GM19193 (cell line): ENCODE results near the gene RAB8B.

Experiments used
- POLR2A ChIP-seq: IDR thresholded peaks from 4 replicates; pipeline ENCODE4 v1.6.1; 2011; ENCODE audit not compliant: insufficient read depth, insufficient read length; ENCODE audit errors: extremely low read depth

RAB8B gene

GRCh38 chr15:63218100-63218808, 28.8 kb downstream of the RAB8B start:
- no peak for TF ChIP-seq POLR2A

GRCh38 chr15:63219196-63219710, 29.8 kb downstream of the RAB8B start:
- no peak for TF ChIP-seq POLR2A

- no peak for TF ChIP-seq POLR2A
Observed at GRCh38 chr15:63221346-63221745, 31.9 kb downstream of the RAB8B start.

- no peak for TF ChIP-seq POLR2A
Observed at GRCh38 chr15:63223463-63223862, 34.1 kb downstream of the RAB8B start.

GRCh38 chr15:63225381-63225780, 36.0 kb downstream of the RAB8B start:
- TF ChIP-seq POLR2A: no peak

- TF ChIP-seq POLR2A: no peak
Observed at GRCh38 chr15:63226155-63226883, 36.9 kb downstream of the RAB8B start.

- no peak for TF ChIP-seq POLR2A
Observed at GRCh38 chr15:63226966-63227401, 37.6 kb downstream of the RAB8B start.

GRCh38 chr15:63227689-63228088, 38.3 kb downstream of the RAB8B start:
- no peak for TF ChIP-seq POLR2A

GRCh38 chr15:63231206-63231605, 41.8 kb downstream of the RAB8B start:
- no peak for TF ChIP-seq POLR2A

GRCh38 chr15:63231706-63232105, 42.3 kb downstream of the RAB8B start:
- no peak for TF ChIP-seq POLR2A

GRCh38 chr15:63232405-63232804, 43.0 kb downstream of the RAB8B start:
- no peak for TF ChIP-seq POLR2A

- TF ChIP-seq POLR2A: no peak
Observed at GRCh38 chr15:63232943-63233342, 43.5 kb downstream of the RAB8B start.

GRCh38 chr15:63233667-63234423, 44.4 kb downstream of the RAB8B start:
- no peak for TF ChIP-seq POLR2A

- TF ChIP-seq POLR2A: no peak
Observed at GRCh38 chr15:63234451-63234870, 45.1 kb downstream of the RAB8B start.

GRCh38 chr15:63236272-63236671, 46.9 kb downstream of the RAB8B start:
- TF ChIP-seq POLR2A: no peak
